ENCODE data around the gene SPTAN1.
"Not testable (repeated sequence)": the region's sequence is repeated elsewhere in the genome, so short reads cannot be mapped to it uniquely, and the experiment has no call there.

The SPTAN1 gene

GRCh38 chr9:128552744-128553440 is 505 bp downstream of the SPTAN1 start:
- peak; percentile 73 for DNase-seq (ENCODE audit: low spot score)

GRCh38 chr9:128553728-128554127 is 1.3 kb downstream of the SPTAN1 start:
- no peak for DNase-seq (ENCODE audit: low spot score)

- DNase-seq (ENCODE audit: low spot score): peak; percentile 54
Observed at GRCh38 chr9:128554155-128554862, 1.9 kb downstream of the SPTAN1 start.

DNA sequence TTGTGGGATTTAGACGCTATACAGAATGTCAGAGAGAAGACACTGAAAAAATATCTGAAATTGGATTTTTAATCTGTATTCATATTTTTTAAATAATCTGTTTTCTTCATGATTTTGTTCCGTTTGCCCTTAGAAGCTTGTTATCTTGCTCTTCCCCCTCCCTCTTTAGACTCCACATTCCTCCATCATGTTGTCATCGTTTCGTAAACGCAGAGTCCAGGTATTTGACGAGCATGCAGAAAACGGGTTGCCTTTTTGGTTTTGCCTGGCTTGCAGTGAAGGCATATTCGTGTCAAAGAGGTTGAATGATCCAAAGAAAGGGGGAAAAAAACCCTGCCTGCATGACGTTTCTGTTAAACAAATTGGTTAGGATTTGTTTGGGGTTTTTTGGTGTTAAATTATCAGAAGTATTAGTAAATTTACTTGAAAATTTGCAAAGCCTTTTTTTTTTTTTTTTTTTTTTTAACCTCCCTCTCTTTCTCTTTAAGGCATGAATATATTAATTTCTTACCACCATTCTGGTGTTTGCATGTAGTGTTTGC is 2.9 kb downstream of the SPTAN1 start:
- DNase-seq (ENCODE audit: low spot score): peak; percentile 54

- no peak for DNase-seq (ENCODE audit: low spot score)
Observed at GRCh38 chr9:128556276-128556675, 3.9 kb downstream of the SPTAN1 start.

DNA sequence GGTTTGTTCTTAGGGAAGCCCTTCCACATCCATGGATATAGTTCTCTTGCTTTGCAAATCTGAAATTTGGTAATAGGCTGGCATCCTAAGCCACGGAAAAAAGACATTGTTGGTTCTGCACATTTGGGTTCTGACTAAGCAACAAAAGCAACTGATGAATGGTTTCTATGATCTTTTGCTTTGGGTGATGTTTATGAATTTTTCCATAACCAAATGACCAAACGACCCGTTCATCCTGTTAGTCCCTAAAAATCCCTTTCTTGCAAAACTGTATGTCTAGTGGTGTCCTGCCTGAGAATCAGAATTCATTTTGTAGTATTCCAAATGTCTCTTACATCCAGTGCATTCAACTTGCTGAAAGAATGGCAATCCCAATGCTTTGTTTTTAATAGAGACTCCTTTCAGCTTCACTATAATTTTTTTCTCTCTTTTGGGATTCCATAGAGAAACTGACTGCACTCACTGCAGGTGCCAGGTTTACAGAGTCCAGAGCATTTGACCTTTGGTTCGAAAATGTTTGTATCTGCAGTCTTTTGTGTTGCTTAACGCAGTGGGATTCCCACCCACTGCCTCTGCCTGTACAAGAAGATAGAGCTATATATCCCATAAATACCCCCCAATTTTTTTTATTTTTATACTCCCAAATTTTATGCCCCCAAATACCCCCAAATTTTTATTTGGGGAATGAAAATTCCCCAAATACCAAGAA is 4.7 kb downstream of the SPTAN1 start:
- DNase-seq (ENCODE audit: low spot score): no peak

GRCh38 chr9:128558431-128559310 is 6.3 kb downstream of the SPTAN1 start:
- no peak for DNase-seq (ENCODE audit: low spot score)

GRCh38 chr9:128565578-128565977 is 13.2 kb downstream of the SPTAN1 start:
- no peak for DNase-seq (ENCODE audit: low spot score)

GRCh38 chr9:128568470-128569078 is 16.2 kb downstream of the SPTAN1 start:
- DNase-seq (ENCODE audit: low spot score): peak; percentile 30

DNA sequence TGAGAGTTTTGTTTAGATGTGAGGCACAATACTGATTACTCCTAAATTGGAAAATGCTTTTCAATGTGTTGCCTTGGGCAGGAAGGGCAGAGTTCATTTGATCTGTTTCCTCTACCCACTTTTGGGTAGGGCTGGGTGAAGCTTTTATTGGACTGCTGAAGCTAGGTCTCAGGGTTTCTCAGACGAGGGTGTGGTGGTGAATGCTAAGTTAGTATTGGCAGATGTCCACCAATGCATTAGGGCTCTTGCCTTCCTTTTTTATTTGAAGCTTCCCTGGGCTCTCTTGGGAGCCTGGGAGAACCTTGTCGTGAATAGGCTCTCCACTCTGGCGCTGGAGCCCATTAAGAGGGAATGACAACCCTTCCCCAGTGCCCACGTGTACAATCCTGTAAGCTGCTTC is 23.1 kb downstream of the SPTAN1 start:
- DNase-seq (ENCODE audit: low spot score): no peak

DNA sequence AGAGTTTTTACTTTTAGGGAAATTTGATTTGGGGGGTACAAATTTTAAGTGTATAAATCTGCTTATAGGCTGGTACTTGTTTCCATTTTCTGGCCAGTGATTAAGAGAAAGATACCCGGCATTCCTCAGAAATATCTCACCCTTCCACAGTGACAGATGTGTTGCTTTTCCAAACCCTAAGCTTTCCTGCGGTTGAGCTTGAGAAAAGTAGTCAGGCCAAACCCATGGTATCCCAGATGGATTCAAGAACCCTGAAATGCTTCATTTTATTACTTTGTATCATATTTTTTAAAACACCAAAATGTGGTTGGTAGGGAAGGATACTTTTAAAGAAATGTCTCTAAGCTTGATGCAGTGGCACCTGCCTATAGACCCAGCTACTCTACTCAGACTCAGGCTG is 23.5 kb downstream of the SPTAN1 start:
- no peak for DNase-seq (ENCODE audit: low spot score)

- no peak for DNase-seq (ENCODE audit: low spot score)
Observed at GRCh38 chr9:128577206-128577605, 24.8 kb downstream of the SPTAN1 start.

GRCh38 chr9:128579194-128579593 is 26.8 kb downstream of the SPTAN1 start:
- DNase-seq (ENCODE audit: low spot score): no peak

- DNase-seq (ENCODE audit: low spot score): no peak
Observed at GRCh38 chr9:128580731-128581130, 28.3 kb downstream of the SPTAN1 start.

GRCh38 chr9:128585155-128585554 is 32.8 kb downstream of the SPTAN1 start:
- not testable (repeated sequence) for DNase-seq (ENCODE audit: low spot score)

- DNase-seq (ENCODE audit: low spot score): not testable (repeated sequence)
Observed at GRCh38 chr9:128586934-128587333, 34.5 kb downstream of the SPTAN1 start.

- DNase-seq (ENCODE audit: low spot score): no peak
Observed at GRCh38 chr9:128587453-128587852, 35.1 kb downstream of the SPTAN1 start.

- no peak for DNase-seq (ENCODE audit: low spot score)
Observed at GRCh38 chr9:128588581-128589233, 36.3 kb downstream of the SPTAN1 start.

DNA sequence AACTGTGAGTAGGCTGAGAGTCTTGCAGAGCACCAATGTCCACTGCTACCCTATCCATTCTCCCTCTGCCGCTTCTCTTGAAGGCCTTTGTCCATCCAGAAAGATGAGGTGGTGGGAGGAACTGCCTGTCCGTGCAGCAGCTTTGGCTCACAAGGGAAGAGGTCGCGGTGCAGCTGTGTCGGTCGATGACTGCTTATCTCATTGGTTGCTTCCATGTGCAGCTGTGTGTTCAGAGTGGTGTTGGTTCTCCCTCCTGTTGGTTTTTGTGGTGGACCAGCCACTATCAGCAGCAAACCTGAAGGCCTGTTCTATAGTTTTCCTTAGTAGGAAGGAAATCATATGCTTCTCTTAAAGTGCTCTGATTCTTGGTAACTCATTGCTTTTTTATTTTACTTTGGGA is 40.7 kb downstream of the SPTAN1 start:
- DNase-seq (ENCODE audit: low spot score): no peak

- no peak for DNase-seq (ENCODE audit: low spot score)
Observed at GRCh38 chr9:128593856-128594255, 41.5 kb downstream of the SPTAN1 start.

GRCh38 chr9:128595471-128595870 is 43.1 kb downstream of the SPTAN1 start:
- no peak for DNase-seq (ENCODE audit: low spot score)

Data from iPS-NIHi11 (cell line).